SH-SY5Y (cell line): ENCODE data around the gene DGCR8.

Experiments used
- GATA2 ChIP-seq: IDR thresholded peaks from 2 replicates; pipeline ENCODE4 v1.6.1; 2011; ENCODE audit warnings: mild to moderate bottlenecking, low read depth, low read length
- GATA3 ChIP-seq: IDR thresholded peaks from 2 replicates; pipeline ENCODE4 v1.6.1; 2011; ENCODE audit warnings: low read depth, mild to moderate bottlenecking, low read length, moderate library complexity

GRCh38 chr22:20069331-20070042 is 10.6 kb upstream of the DGCR8 start:
- no peak for TF ChIP-seq GATA2
- TF ChIP-seq GATA3: no peak
